GM21367 (cell line): ENCODE data around the gene NOSIP.

Experiments used
- ATAC-seq: cut with Tn5 transposase; IDR thresholded peaks from one replicate; pipeline ENCODE4 v1.9.1; 2021; ENCODE audit not compliant: unreplicated experiment

NOSIP gene

DNA sequence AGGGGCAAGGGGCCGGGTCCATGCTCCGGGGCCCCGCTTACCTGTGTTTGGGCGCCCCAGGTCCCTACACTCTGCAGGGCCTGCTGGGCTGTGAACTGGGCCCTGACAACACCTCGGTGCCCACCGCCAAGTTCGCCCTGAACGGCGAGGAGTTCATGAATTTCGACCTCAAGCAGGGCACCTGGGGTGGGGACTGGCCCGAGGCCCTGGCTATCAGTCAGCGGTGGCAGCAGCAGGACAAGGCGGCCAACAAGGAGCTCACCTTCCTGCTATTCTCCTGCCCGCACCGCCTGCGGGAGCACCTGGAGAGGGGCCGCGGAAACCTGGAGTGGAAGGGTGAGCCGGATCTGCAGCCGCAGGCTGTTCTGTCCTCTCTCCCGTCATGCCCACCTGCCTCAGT, 66.2 kb downstream of the NOSIP start:
- no peak for ATAC-seq

DNA sequence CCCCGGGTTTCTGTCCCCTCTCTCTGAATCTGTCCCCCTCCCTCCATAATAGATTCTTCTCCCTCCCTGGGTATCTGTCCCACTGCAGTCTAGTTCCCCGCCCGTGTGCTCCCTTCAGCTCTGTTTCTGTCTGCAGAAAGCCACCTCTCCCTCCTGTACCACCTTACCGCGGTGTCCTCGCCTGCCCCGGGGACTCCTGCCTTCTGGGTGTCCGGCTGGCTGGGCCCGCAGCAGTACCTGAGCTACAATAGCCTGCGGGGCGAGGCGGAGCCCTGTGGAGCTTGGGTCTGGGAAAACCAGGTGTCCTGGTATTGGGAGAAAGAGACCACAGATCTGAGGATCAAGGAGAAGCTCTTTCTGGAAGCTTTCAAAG, 66.6 kb downstream of the NOSIP start:
- ATAC-seq = no peak

- ATAC-seq = no peak
Measured at GRCh38 chr19:49512970-49513745, 67.2 kb downstream of the NOSIP start.

GRCh38 chr19:49507803-49508494, 72.4 kb downstream of the NOSIP start:
- ATAC-seq = no peak

DNA sequence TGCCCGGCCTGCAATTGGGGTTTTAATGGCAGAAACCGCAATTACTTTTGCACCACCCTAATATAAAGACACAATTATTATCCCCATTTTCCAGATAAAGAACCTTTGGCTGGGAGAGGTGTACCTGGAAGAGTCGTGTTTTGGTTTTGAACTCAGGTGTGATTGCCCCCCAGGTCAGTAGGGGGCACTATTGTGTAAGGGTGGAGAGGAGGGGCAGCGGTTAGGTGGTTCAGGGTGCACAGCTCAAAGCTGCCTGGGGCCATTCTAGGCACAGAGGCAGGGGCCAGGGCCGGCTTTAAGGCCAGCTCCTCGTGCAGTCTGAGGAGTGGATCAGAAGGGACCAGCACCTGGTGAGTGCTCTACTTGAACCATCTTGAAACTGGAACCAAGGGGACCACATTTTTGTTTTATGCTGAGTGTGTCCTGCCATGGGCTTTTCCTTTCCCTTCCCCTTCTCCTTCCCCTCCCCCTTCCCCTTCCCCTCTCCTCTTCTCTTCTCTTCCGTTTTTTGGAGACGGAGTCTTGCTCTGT, 73.7 kb downstream of the NOSIP start:
- no peak for ATAC-seq
